ENCODE data around the gene SLC39A6. TPM values are rescaled to one million over a fixed set of nuclear protein-coding genes. Genes with fewer than 3 reads are reported as not detected.

Gene SLC39A6
- polyA plus RNA-seq, 1 donor (not counting 4 experiments of a cell fraction or from before 2014, with no cell fraction given) = 145 TPM

- H3K9me1 ChIP-seq (ENCODE audit: control insufficient read depth, extremely low read depth, insufficient read depth, low read length) = no peaks in the 10 kb centered on the region
- no peaks in the 10 kb centered on the region for H3K9me3 ChIP-seq (ENCODE audit: control insufficient read depth, low read depth, low read length)
- peak overlapping the region; percentile 97 for H3K4me2 ChIP-seq (ENCODE audit: control insufficient read depth, extremely low read depth, insufficient read depth, low read depth, low read length)
- H3K4me3 ChIP-seq (ENCODE audit: control insufficient read depth in 2 of 3, extremely low read depth in 1 of 3, insufficient read depth in 2 of 3, low read depth in 1 of 3, low read length in 3 of 3) = peak overlapping the region; percentile 83 to 95 (median 92)
- H3K27me3 ChIP-seq (ENCODE audit: control insufficient read depth, extremely low read depth, insufficient read depth, low read length) = no peaks in the 10 kb centered on the region
- H3K9ac ChIP-seq (ENCODE audit: control insufficient read depth, extremely low read depth, insufficient read depth, low read length) = peak overlapping the region; percentile 97
- dilution Hi-C loops (cut with MboI; ENCODE audit: extremely low pct_ligation_motif_present, low sequenced_read_pairs) = no loop called here
- peaks cover 2 to 5% of the 10 kb centered on the region in 2 experiments for H3K36me3 ChIP-seq (ENCODE audit: control insufficient read depth in 2 of 2, extremely low read depth in 1 of 2, insufficient read depth in 2 of 2, low read length in 2 of 2)
- H3K79me2 ChIP-seq (ENCODE audit: control insufficient read depth, insufficient read depth, low read length) = peaks cover 52% of the 10 kb centered on the region
- peak overlapping the region; percentile 24 for H3K27ac ChIP-seq (ENCODE audit: control insufficient read depth, insufficient read depth, low read length)
- TF ChIP-seq EZH2 (IDR thresholded peaks at IDR 0.05; ENCODE audit: low read length) (no peak), CTCF (optimal IDR thresholded peaks at IDR 0.05 in 1 of 3, IDR thresholded peaks at IDR 0.05 in 1 of 3, conservative IDR thresholded peaks at IDR 0.05 in 1 of 3; ENCODE audit: extremely low read depth in 1 of 3, insufficient read depth in 2 of 3, low read length in 3 of 3) (no peak)
- DNase-seq (ENCODE audit: low read depth, low spot score) (no peak), FAIRE-seq (no peak)
- peak overlapping the region; percentile 89 for H2AFZ ChIP-seq (ENCODE audit: control insufficient read depth, low read length)
- H3K4me1 ChIP-seq (ENCODE audit: control insufficient read depth, extremely low read depth, insufficient read depth, low read length) = peaks cover 25% of the 10 kb centered on the region
- peaks cover 5% of the 10 kb centered on the region for H4K20me1 ChIP-seq (ENCODE audit: control insufficient read depth, extremely low read depth, insufficient read depth, low read length)
Observed at GRCh38 chr18:36127836-36128529, 1.2 kb downstream of the SLC39A6 start.

- H3K9me1 ChIP-seq (ENCODE audit: control insufficient read depth, extremely low read depth, insufficient read depth, low read length) = no peaks in the 10 kb centered on the region
- peaks cover 2 to 7% of the 10 kb centered on the region in 2 experiments for H3K36me3 ChIP-seq (ENCODE audit: control insufficient read depth in 2 of 2, extremely low read depth in 1 of 2, insufficient read depth in 2 of 2, low read length in 2 of 2)
- no peak overlapping the region for H3K4me2 ChIP-seq (ENCODE audit: control insufficient read depth, extremely low read depth, insufficient read depth, low read depth, low read length)
- H3K4me1 ChIP-seq (ENCODE audit: control insufficient read depth, extremely low read depth, insufficient read depth, low read length) = peaks cover 25% of the 10 kb centered on the region
- dilution Hi-C loops (cut with MboI; ENCODE audit: extremely low pct_ligation_motif_present, low sequenced_read_pairs) = no loop called here
- H2AFZ ChIP-seq (ENCODE audit: control insufficient read depth, low read length) = no peak overlapping the region
- FAIRE-seq (no peak), DNase-seq (ENCODE audit: low read depth, low spot score) (no peak)
- peaks cover 38% of the 10 kb centered on the region for H3K79me2 ChIP-seq (ENCODE audit: control insufficient read depth, insufficient read depth, low read length)
- no peak overlapping the region for H3K27ac ChIP-seq (ENCODE audit: control insufficient read depth, insufficient read depth, low read length)
- H3K4me3 ChIP-seq (ENCODE audit: control insufficient read depth in 2 of 3, extremely low read depth in 1 of 3, insufficient read depth in 2 of 3, low read depth in 1 of 3, low read length in 3 of 3) = no peak overlapping the region
- no peaks in the 10 kb centered on the region for H3K9me3 ChIP-seq (ENCODE audit: control insufficient read depth, low read depth, low read length)
- TF ChIP-seq CTCF (optimal IDR thresholded peaks at IDR 0.05 in 1 of 3, IDR thresholded peaks at IDR 0.05 in 1 of 3, conservative IDR thresholded peaks at IDR 0.05 in 1 of 3; ENCODE audit: extremely low read depth in 1 of 3, insufficient read depth in 2 of 3, low read length in 3 of 3) = no peak
- no peak for TF ChIP-seq EZH2 (IDR thresholded peaks at IDR 0.05; ENCODE audit: low read length)
- no peaks in the 10 kb centered on the region for H4K20me1 ChIP-seq (ENCODE audit: control insufficient read depth, extremely low read depth, insufficient read depth, low read length)
- no peak overlapping the region for H3K9ac ChIP-seq (ENCODE audit: control insufficient read depth, extremely low read depth, insufficient read depth, low read length)
- no peaks in the 10 kb centered on the region for H3K27me3 ChIP-seq (ENCODE audit: control insufficient read depth, extremely low read depth, insufficient read depth, low read length)
Observed at GRCh38 chr18:36126668-36127067, 2.5 kb downstream of the SLC39A6 start.
